Brain microvascular endothelial cell (primary cell): ENCODE data around the gene TLCD2.
"Not testable (repeated sequence)": the region's sequence is repeated elsewhere in the genome, so short reads cannot be mapped to it uniquely, and the experiment has no call there.

ENCODE experiments used
- DNase-seq: peaks from one replicate; pipeline ENCODE4 v3.0.0-alpha.2; 2020
- H3K27ac ChIP-seq: fragments of 250-450 bp; sonication (Bioruptor Pico); 2 replicates; pipeline ENCODE4 v1.5.1; 2020; ENCODE audit warnings: mild to moderate bottlenecking, moderate library complexity
- H3K27me3 ChIP-seq: fragments of 250-450 bp; sonication (Bioruptor Pico); replicated peaks from 2 replicates; pipeline ENCODE4 v1.5.1; 2020; ENCODE audit warnings: mild to moderate bottlenecking
- H3K36me3 ChIP-seq: fragments of 250-450 bp; sonication (Bioruptor Pico); replicated peaks from 2 replicates; pipeline ENCODE4 v1.5.1; 2020; ENCODE audit warnings: mild to moderate bottlenecking
- H3K4me3 ChIP-seq: 2 replicates; pipeline ENCODE4 v1.5.1; 2011; ENCODE audit warnings: low read depth, mild to moderate bottlenecking, control low read depth, low read length, moderate library complexity
- in situ Hi-C: cut with HindIII; loops from 2 replicates; pipeline ENCODE4 v1.10.0; 2017; ENCODE audit warnings: low sequenced_read_pairs, low pct_ligation_motif_present
- TF ChIP-seq, protein P1 (sequence below): IDR thresholded peaks from 2 replicates; pipeline ENCODE4 v1.5.1; 2011; ENCODE audit warnings: low read depth, mild to moderate bottlenecking, moderate library complexity, low read length, control low read depth, inconsistent platforms; ENCODE audit errors: missing control alignments

TLCD2 gene

DNA sequence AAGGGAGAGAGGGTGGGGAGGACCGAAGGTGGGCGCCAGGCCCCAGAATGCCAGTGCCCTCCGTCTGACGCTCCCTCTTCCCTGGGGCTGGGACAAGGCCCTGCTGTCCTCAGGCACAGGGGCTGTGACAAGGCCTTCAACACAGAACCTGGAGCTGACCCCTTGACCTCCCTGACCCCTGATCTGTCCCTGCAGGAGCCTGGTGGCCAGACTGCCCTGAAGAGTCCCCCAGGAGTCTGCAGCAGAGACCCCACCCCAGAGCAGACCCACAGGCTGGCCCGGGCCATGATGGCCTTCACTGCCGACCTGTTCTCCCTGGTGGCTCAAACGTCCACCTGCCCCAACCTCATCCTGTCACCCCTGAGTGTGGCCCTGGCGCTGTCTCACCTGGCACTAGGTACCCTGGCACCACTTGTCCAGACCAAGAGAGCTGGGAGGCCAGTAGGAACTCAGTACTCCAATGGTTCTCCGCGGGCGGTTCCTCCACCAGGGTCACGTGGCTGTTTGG is 35.4 kb upstream of the TLCD2 start:
- no peak for DNase-seq
- Histone ChIP-seq H3K27me3 (no peaks in the 10 kb centered on the region), H3K27ac (no peak overlapping the region), H3K36me3 (no peaks in the 10 kb centered on the region), H3K4me3 (no peak overlapping the region)
- TF ChIP-seq, protein P1, sequence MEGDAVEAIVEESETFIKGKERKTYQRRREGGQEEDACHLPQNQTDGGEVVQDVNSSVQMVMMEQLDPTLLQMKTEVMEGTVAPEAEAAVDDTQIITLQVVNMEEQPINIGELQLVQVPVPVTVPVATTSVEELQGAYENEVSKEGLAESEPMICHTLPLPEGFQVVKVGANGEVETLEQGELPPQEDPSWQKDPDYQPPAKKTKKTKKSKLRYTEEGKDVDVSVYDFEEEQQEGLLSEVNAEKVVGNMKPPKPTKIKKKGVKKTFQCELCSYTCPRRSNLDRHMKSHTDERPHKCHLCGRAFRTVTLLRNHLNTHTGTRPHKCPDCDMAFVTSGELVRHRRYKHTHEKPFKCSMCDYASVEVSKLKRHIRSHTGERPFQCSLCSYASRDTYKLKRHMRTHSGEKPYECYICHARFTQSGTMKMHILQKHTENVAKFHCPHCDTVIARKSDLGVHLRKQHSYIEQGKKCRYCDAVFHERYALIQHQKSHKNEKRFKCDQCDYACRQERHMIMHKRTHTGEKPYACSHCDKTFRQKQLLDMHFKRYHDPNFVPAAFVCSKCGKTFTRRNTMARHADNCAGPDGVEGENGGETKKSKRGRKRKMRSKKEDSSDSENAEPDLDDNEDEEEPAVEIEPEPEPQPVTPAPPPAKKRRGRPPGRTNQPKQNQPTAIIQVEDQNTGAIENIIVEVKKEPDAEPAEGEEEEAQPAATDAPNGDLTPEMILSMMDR = no peak
- in situ Hi-C loops = no loop called here

DNA sequence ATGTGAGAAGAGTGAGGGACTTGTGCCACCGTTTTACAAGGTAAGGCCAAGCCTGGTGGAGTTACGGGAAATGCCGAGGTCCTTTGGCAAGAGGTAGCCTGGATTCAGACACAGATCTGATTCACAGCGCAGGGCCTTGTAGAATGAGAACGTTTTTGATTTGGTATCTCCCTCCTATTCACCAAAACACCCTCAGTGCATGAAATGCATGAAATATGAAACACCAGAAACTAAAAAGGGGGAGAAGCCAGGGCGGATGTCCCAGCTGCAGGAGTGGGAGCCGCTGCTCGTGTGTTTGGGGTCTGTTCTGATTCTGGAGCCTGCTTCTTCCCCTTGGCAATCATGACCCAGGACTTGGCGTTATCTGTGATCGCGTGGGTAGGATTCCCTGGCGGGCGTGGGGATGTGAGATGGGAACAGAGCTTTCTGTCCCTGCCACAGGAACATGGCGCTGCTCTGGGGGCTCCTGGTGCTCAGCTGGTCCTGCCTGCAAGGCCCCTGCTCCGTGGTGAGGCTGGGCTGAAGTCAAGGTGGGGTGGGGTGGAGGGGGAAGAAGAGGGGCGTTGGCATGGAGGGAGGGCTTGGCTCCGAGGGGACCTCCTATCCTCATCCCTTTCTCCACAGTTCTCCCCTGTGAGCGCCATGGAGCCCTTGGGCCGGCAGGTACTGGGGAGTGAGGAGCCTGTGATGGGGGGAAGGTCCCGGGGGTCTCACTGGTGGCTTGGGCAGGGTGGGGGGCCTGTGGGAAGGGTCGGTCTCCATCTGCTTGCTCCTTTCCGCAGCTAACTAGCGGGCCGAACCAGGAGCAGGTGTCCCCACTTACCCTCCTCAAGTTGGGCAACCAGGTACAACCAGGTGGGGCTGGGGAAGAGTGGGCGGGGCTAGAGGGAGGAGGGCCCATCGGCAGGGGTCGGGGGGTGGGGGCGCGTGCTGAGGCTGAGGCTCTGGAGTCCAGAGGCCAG is 34.7 kb upstream of the TLCD2 start:
- H3K27ac ChIP-seq = no peak overlapping the region
- H3K4me3 ChIP-seq = no peak overlapping the region
- DNase-seq = no peak
- H3K27me3 ChIP-seq = no peaks in the 10 kb centered on the region
- no peaks in the 10 kb centered on the region for H3K36me3 ChIP-seq
- TF ChIP-seq, protein P1 = no peak
- in situ Hi-C loops = no loop called here

DNA sequence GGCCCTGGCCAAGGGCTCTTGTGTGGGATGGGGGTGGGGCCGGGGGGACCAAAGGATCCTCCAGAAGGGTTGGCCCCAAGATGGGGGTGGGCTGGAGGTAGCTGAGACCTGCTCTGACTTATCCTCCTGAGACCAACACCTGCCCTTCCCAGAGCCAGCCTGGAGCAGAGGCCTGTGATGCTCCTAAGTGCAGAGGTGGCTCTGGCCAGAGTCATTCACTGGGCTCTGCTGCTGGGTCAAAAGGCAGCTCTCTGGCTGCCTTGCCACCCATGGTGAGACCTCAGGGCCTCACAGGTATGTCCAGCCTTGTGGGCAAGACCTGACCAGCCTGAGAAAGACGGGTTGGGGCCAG is 32.9 kb upstream of the TLCD2 start:
- no peak overlapping the region for H3K27ac ChIP-seq
- H3K27me3 ChIP-seq = no peaks in the 10 kb centered on the region
- TF ChIP-seq, protein P1 = no peak
- DNase-seq = no peak
- H3K4me3 ChIP-seq = no peak overlapping the region
- H3K36me3 ChIP-seq = no peaks in the 10 kb centered on the region
- in situ Hi-C loops = no loop called here

DNA sequence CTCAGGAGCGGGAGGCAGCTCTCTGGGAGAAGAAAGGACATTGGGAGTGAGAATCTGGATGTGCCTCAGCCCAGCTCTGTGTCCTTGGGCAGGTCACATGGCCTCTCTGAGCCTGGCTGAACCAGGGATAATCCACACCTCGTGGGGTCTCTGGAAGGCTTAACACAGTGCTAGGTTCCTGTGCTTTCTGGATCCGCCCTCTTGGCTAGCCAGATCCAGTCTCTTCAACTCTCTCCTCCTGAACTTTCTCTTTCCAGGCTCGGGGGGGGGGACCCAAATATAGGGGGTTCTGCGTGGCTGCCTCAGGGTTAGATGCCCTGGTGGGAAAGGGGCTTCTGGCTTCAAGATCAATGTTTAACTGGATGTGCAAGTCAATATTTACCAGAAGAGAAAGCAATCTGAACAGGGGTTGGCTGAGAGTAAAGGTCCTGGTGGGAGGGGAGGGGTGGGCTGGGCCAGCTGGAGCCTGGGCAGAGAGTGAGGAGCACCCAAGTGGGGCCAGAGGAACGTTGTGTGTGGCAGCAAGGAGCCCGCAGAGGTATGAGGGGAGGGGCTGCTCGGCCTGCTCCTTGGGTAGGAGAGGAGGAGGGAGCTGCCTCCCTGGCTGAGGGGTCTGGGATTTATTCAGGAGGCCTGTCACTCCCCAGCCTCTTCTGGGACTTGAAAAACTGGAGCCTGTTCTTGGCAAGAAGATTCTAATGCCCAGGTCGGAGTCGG is 32.4 kb upstream of the TLCD2 start, which contains the start of gene SERPINF2:
Gene SERPINF2, plus strand, starts transcription at position 501 of the 717 bp plus-strand sequence. CDS start 2,125 bp downstream, outside the sequence.
- no peak within 1 kb of the TSS for H3K27ac ChIP-seq
- no peak for DNase-seq
- no peak within 1 kb of the TSS for H3K4me3 ChIP-seq
- H3K27me3 ChIP-seq = no peaks in the 10 kb centered on the region
- H3K36me3 ChIP-seq = no peaks in the 10 kb centered on the region
- in situ Hi-C loops = no loop called here
- TF ChIP-seq, protein P1 = no peak

DNA sequence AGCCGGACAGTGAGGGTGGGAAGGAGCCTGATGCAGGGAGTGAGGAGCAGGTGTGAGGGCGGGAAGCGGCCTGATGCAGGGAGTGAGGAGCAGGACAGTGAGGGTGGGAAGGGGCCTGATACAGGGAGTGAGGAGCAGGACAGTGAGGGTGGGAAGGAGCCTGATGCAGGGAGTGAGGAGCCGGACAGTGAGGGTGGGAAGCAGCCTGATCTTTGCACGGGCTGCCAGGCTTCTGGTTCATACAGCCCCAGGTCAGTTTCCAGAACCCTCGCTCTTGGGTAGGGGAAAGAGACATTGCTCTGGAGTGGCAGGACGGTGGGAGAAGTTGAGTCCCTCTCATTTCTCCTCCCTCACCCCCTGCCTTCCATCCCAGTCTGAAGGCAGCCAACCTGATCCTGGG is 31.7 kb upstream of the TLCD2 start:
- in situ Hi-C loops, H3K27me3 ChIP-seq, H3K27ac ChIP-seq, DNase-seq, H3K36me3 ChIP-seq, H3K4me3 ChIP-seq: not testable (repeated sequence)
